Measurements from ENCODE around the gene GLIS2. TPM values are rescaled to one million over a fixed set of nuclear protein-coding genes. Genes with fewer than 3 reads are reported as not detected.
A peak's percentile ranks its signal among the peaks of the same experiment; 100 is the strongest.

GLIS2 gene
- total RNA-seq, 1 experiment from 2014 or later = 23.0 TPM

- no peak overlapping the region for H3K27ac Mint-ChIP-seq
- 0 out of 2 replicates have a peak, but pooled peaks have one; percentile 36 for TF ChIP-seq GABPB1 (CRISPR knock-in tag; IDR thresholded peaks at IDR 0.05)
- no peak for TF ChIP-seq NFE2L1 (CRISPR knock-in tag; IDR thresholded peaks at IDR 0.05)
- no peak for DNase-seq (ENCODE audit: low spot score)
- H3K27me3 Mint-ChIP-seq (ENCODE audit: low read depth) = no peaks in the 10 kb centered on the region; the same call in 1 of the 2 replicates
- no peak for ATAC-seq
- H3K4me1 Mint-ChIP-seq = no peaks in the 10 kb centered on the region
- H3K36me3 Mint-ChIP-seq = peaks cover 27% of the 10 kb centered on the region
- ChIA-PET POLR2A (interaction anchor here (0.8 kb wide), 1 partner anchor 14 kb away, joined by 3 read pairs; no protein-coding TSS in a partner anchor), CTCF (interaction anchor here (1.2 to 2.3 kb wide), 2 partner anchors 57 to 91 kb away, joined by 5 to 7 read pairs; no protein-coding TSS in a partner anchor)
- no peak overlapping the region for H3K4me3 Mint-ChIP-seq
- H3K9me3 Mint-ChIP-seq = peaks cover 9% of the 10 kb centered on the region
Observed at GRCh38 chr16:4344983-4345835, 29.3 kb downstream of the GLIS2 start.

GRCh38 chr16:4345836-4346781, 30.2 kb downstream of the GLIS2 start:
- H3K4me1 Mint-ChIP-seq = no peaks in the 10 kb centered on the region
- H3K27me3 Mint-ChIP-seq (ENCODE audit: low read depth) = no peaks in the 10 kb centered on the region; the same call in 1 of the 2 replicates
- no peak for ATAC-seq
- no peak for DNase-seq (ENCODE audit: low spot score)
- TF ChIP-seq FOXP1 (CRISPR knock-in tag; IDR thresholded peaks at IDR 0.05; ENCODE audit: borderline replicate concordance) (no peak), GABPB1 (CRISPR knock-in tag; IDR thresholded peaks at IDR 0.05) (peak; percentile 85)
- no peak overlapping the region for H3K27ac Mint-ChIP-seq
- peaks cover 9% of the 10 kb centered on the region for H3K9me3 Mint-ChIP-seq
- POLR2A ChIA-PET = interaction anchor here (0.8 to 1.0 kb wide), 2 partner anchors 15 to 30 kb away, joined by 3 to 4 read pairs; partner anchors contain the start of gene GLIS2
- CTCF ChIA-PET = interaction anchor here (0.9 to 2.3 kb wide), 7 partner anchors 13 to 92 kb away, joined by 3 to 7 read pairs (median 5); no protein-coding TSS in a partner anchor
- H3K36me3 Mint-ChIP-seq = peaks cover 27% of the 10 kb centered on the region
- H3K4me3 Mint-ChIP-seq = no peak overlapping the region

GRCh38 chr16:4347010-4347409, 31.1 kb downstream of the GLIS2 start:
- Mint-ChIP-seq H3K36me3 (peaks cover 27% of the 10 kb centered on the region), H3K27ac (no peak overlapping the region)

GRCh38 chr16:4347765-4348509, 32.1 kb downstream of the GLIS2 start:
- CTCF ChIA-PET = interaction anchor here (1.9 to 5.7 kb wide), 4 partner anchors 11 to 94 kb away, joined by 5 to 102 read pairs (median 6); no protein-coding TSS in a partner anchor

More at GRCh38 chr16:4347010-4347409, 31.1 kb downstream of the GLIS2 start:
- Mint-ChIP-seq H3K27me3 (ENCODE audit: low read depth) (peaks cover 3% of the 10 kb centered on the region; the same call in 1 of the 2 replicates), H3K4me3 (no peak overlapping the region), H3K4me1 (peaks cover 6% of the 10 kb centered on the region), H3K9me3 (peaks cover 9% of the 10 kb centered on the region)
- DNase-seq (ENCODE audit: low spot score) = no peak
- CTCF ChIA-PET = interaction anchor here (0.9 to 5.7 kb wide), 6 partner anchors 12 to 93 kb away, joined by 3 to 102 read pairs (median 6); no protein-coding TSS in a partner anchor
- ATAC-seq = no peak
- POLR2A ChIA-PET = interaction anchor here (1.0 kb wide), 1 partner anchor 31 kb away, joined by 4 read pairs; the partner anchor contains the start of gene GLIS2
- no peak for TF ChIP-seq IRF1 (CRISPR knock-in tag; IDR thresholded peaks at IDR 0.05)
- no peak for TF ChIP-seq CDX4 (CRISPR knock-in tag; IDR thresholded peaks at IDR 0.05; ENCODE audit: borderline replicate concordance)
- no peak for TF ChIP-seq USF1 (CRISPR knock-in tag; IDR thresholded peaks at IDR 0.05)
- no peak for TF ChIP-seq ZNF317 (CRISPR knock-in tag; IDR thresholded peaks at IDR 0.05; ENCODE audit: borderline replicate concordance, low read depth)
- no peak for TF ChIP-seq NR2C2 (CRISPR knock-in tag; IDR thresholded peaks at IDR 0.05)
- TF ChIP-seq TEAD1 (CRISPR knock-in tag; IDR thresholded peaks at IDR 0.05) = no peak

More at GRCh38 chr16:4347765-4348509, 32.1 kb downstream of the GLIS2 start:
- Mint-ChIP-seq H3K27ac (peak overlapping the region; percentile 59), H3K36me3 (peaks cover 27% of the 10 kb centered on the region), H3K4me1 (peaks cover 6% of the 10 kb centered on the region), H3K27me3 (ENCODE audit: low read depth) (peaks cover 3% of the 10 kb centered on the region; the same call in 1 of the 2 replicates), H3K9me3 (peaks cover 9% of the 10 kb centered on the region), H3K4me3 (no peak overlapping the region)
- POLR2A ChIA-PET = no interaction called here
- no peak for ATAC-seq
- DNase-seq (ENCODE audit: low spot score) = no peak
- TF ChIP-seq PRRX2 (CRISPR knock-in tag; IDR thresholded peaks at IDR 0.05) = no peak
- TF ChIP-seq GABPB1 (CRISPR knock-in tag; IDR thresholded peaks at IDR 0.05) = no peak
- TF ChIP-seq TCF7 (CRISPR knock-in tag; IDR thresholded peaks at IDR 0.05; ENCODE audit: low read depth) = no peak
